Hematopoietic multipotent progenitor cell treated with erythropoietin and hydrocortisone succinate and interleukin-3 and kit ligand, for 17 days (in vitro differentiated cells): ENCODE measurements around the gene ITGA2B.
"Not testable (repeated sequence)": the region's sequence is repeated elsewhere in the genome, so short reads cannot be mapped to it uniquely, and the experiment has no call there.

Experiments
- DNase-seq: peaks from one replicate; pipeline ENCODE4 v3.0.0-alpha.2; 2015; ENCODE audit warnings: low spot score

Gene ITGA2B

DNA sequence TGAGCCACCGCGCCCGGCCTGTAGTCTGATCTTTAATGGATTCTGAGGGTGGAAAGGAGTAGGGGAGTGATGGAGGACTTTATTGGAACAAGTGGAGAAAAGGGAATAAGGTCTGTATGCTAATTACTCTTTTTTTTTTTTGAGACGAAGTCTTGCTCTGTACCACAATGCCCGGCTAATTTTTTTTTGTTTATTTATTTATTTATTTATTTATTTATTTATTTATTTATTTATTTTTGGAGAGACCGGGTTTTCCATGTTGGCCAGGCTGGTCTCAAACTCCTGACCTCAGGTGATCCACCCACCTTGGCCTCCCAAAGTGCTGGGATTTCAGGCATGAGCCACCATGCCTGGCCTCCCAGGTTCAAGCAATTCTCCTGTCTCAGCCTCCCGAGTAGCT lies 59.9 kb downstream of the ITGA2B start:
- not testable (repeated sequence) for DNase-seq

- DNase-seq = peak; percentile 29
Measured at GRCh38 chr17:44327715-44328449, 61.6 kb downstream of the ITGA2B start.

- peak; percentile 95 for DNase-seq
Measured at GRCh38 chr17:44326861-44327444, 62.5 kb downstream of the ITGA2B start.

DNA sequence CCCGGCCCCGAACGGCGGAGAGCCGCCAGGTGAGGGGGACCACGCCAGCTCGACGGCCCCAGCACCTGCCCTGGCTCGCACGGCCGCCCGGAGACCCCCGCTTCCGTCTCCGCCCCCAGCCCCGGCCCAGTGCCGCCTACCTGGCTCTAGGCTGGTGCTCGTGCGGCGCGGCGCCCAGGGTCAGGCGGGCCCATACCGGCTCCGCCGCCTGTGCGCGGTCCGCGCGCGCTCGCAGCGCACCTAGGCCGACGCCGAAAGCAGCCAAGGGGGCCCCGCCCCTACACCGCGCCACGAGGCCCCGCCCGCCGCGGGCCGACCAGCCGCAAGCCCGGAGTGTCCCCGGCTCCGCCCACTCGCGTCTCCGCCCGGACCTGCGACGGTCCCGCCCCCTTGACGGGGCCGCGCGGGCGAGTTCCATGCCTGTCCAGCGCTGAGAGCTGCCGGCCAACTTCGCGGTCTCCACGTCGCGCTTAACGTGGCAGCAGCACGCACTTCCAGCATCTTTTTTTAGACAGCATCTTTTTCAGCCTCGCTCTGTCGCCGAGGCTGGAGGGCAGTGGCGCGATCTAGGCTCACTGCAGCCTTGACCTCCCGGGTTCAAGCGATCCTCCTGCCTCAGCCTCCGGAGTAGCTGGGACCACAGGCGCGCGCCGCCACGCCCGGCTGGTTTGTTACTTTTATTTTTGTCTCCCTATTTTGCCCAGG lies 64.7 kb downstream of the ITGA2B start, which contains the start of gene SLC25A39:
Gene SLC25A39, minus strand, starts transcription at position 253 of the 705 bp plus-strand sequence. CDS start 1,261 bp downstream, outside the sequence.
- DNase-seq = peak; percentile 98

GRCh38 chr17:44324092-44324570 lies 65.3 kb downstream of the ITGA2B start:
- peak; percentile 59 for DNase-seq

DNA sequence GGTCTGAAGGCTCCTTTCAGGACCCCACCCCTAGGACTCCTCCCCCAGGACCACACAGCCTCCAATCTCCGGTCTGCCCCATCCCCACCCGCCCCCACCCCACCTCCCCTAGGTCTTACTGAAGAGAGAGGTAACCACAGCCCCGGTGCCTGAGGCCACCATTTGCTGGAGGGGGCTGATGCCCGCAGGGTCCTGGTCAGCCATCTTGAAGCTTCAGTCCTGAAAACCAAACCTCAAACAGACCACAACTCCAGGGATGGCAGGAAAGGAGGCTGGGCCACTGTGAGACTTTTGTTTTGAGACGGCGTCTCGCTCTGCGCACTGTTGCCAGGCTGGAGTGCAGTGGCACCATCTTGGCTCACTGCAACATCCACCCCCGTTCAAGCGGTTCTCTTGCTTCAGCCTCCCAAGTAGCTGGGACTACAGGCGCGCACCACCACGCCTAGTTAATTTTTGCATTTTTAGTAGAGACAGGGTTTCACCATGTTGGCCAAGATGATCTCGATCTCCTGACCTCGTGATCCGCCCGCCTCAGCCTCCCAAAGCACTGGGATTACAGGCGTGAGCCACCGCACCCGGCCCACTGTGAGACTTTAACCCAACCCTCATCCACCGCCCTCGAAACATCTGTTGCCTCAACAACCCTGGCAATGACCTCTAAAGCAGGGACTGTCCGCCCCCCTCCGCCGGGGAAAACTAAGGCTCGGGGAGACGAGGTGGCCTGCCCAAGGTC lies 65.9 kb downstream of the ITGA2B start:
- peak; percentile 59 for DNase-seq

DNA sequence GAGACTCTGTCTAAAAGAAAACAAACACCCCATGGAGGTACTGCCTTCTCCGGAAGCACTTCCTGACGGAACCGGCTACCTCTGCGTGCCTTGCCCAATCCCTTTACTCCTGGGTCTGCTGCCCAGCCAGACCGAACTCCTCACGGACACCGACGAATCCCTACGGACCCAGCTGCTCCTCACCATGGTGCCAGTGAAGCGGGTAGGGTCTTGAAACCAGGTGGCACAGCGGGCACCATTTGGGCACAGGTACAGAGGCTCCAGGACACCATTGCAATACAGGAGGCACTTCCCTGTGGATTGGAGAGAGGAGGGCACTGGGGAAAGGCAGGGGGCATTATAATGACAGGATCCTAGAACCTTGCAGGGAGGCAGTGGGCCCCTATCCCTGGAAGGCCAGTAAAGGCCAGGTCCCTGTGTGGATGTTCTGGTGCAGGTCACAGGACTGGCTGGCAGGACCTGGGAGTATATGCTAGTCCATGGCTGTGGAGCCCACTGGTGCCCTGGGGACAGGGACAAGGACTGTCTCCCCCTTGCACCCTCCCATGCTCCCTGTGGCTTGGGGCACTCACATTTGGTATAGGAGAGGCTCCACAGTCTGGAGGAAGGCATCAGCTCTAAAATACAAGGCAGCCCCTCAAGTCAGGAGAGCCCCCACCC lies 67.1 kb downstream of the ITGA2B start:
- no peak for DNase-seq
